ENCODE measurements around the gene VAV3.

The VAV3 gene

DNA sequence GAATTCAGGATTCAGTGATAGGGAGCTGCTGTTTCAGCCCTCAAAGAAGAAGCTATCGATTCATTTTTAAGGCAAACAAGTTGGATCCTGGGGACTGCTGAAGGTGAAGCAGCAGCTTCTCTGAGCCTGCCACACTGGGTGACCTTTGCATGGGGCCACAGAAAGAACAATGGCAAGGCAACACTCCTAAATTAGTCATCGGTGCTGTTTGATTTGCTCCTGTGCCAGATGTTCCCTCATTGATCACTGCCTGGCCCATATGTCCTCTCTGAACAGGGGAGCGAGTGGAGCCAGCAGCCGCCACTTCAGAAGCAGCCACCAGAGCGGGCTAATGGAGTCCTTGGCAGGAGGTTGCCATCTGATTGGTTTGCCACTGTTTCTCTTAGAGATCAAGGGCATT, 432.7 kb downstream of the VAV3 start:
- in situ Hi-C loops (cut with HindIII; ENCODE audit: low pct_ligation_motif_present, low sequenced_read_pairs), result no loop called here
- no peak for DNase-seq
- no peak overlapping the region for H3K27ac ChIP-seq
- H3K4me3 ChIP-seq (ENCODE audit: low read depth, low read length), result no peak overlapping the region
- no peaks in the 10 kb centered on the region for H3K36me3 ChIP-seq (replicated peaks)
- H3K27me3 ChIP-seq (replicated peaks), result no peaks in the 10 kb centered on the region
- TF ChIP-seq, protein P1, sequence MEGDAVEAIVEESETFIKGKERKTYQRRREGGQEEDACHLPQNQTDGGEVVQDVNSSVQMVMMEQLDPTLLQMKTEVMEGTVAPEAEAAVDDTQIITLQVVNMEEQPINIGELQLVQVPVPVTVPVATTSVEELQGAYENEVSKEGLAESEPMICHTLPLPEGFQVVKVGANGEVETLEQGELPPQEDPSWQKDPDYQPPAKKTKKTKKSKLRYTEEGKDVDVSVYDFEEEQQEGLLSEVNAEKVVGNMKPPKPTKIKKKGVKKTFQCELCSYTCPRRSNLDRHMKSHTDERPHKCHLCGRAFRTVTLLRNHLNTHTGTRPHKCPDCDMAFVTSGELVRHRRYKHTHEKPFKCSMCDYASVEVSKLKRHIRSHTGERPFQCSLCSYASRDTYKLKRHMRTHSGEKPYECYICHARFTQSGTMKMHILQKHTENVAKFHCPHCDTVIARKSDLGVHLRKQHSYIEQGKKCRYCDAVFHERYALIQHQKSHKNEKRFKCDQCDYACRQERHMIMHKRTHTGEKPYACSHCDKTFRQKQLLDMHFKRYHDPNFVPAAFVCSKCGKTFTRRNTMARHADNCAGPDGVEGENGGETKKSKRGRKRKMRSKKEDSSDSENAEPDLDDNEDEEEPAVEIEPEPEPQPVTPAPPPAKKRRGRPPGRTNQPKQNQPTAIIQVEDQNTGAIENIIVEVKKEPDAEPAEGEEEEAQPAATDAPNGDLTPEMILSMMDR (IDR thresholded peaks at IDR 0.05; ENCODE audit: low read depth, low read length, missing control alignments), result no peak

DNA sequence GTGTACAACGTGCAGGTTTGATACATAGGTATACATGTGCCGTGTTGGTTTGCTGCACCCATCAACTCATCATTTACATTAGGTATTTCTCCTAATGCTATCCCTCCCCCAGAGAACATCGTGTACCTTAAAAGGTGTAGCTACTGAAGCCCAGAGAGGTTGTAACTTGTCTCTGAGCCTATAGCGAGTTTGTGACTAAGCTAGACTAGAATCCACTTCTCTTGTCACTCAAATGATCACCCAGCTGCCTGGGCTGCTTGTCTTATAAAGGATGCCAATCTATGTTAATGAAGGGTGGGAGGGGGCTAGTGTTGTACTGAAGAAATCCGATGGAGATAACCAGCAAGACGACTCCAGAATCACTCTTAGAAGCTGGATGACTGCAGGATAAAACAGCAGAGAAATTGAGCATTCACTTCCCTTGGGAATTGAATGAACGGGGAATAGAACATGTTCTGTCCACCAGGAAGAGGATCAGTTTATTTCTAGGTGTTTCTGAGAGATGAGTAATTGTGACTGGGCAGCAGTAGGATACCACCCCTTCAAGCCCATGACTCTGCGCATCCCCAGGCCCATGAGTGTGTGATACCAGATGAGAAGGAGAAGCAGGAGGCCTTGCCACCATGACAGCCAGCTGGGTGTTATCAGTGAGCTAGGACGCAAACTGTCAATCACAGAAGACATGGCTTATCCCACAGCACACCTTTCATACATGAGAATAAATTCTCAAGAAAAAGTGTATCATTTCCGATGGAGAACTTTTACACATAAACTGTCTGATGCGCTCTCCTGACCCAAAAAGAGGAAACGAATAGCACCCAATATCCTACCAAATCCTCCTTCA, 433.7 kb downstream of the VAV3 start:
- TF ChIP-seq, protein P1 (IDR thresholded peaks at IDR 0.05; ENCODE audit: low read depth, low read length, missing control alignments), result no peak
- in situ Hi-C loops (cut with HindIII; ENCODE audit: low pct_ligation_motif_present, low sequenced_read_pairs), result no loop called here
- Histone ChIP-seq H3K4me3 (ENCODE audit: low read depth, low read length) (no peak overlapping the region), H3K36me3 (replicated peaks) (no peaks in the 10 kb centered on the region), H3K27me3 (replicated peaks) (no peaks in the 10 kb centered on the region), H3K27ac (no peak overlapping the region)
- no peak for DNase-seq

DNA sequence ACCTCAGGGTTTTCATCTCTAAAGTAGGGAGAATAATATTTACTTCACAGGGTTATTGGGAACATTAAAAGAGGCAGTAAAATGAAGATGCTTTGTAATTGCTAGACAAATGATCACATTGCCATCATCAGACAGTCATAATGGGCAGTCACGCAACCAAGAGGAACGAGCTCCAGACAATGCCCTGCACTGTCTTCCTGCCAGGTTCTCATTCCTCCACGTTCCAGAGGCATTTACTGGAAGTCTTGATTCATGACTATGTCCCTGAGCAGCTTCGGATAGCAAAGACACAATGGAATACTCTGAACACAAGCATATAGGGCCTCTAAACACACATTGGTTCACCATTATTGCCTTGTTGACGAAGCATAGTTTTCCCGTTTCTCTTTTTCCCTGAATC, 434.4 kb downstream of the VAV3 start:
- Histone ChIP-seq H3K27me3 (replicated peaks) (no peaks in the 10 kb centered on the region), H3K27ac (no peak overlapping the region), H3K4me3 (ENCODE audit: low read depth, low read length) (no peak overlapping the region), H3K36me3 (replicated peaks) (no peaks in the 10 kb centered on the region)
- in situ Hi-C loops (cut with HindIII; ENCODE audit: low pct_ligation_motif_present, low sequenced_read_pairs), result no loop called here
- no peak for DNase-seq
- TF ChIP-seq, protein P1 (IDR thresholded peaks at IDR 0.05; ENCODE audit: low read depth, low read length, missing control alignments), result no peak

DNA sequence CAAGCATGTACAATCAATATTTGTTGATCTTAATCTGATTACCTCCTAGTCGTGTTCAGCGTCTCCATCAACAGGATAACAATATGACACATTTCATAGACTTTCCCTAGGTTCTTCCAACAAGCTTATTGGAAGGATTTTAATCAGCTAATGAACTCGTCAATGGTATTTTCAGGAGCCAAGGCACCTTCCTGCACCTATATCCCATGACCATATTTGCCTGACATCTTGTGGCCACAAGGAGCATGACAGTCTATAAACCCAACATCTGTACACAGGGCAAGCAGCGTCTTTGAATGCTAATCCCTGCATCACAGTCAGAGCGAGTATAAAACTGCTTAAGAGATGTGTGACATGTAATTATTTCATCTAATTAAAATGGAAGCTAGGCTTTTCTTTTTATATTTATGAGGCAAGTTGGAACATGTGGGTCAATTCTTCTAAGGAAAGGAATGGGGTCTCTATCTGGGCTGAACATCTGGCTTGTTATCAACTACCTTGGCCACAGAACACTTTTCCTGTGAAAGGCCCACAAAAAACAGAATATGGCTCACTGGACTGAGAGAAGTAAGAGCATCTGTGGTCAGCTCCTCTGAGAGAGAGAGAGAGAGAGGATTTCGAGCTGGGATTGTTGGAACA, 435.4 kb downstream of the VAV3 start:
- TF ChIP-seq, protein P1 (IDR thresholded peaks at IDR 0.05; ENCODE audit: low read depth, low read length, missing control alignments), result peak; percentile 84
- Histone ChIP-seq H3K27me3 (replicated peaks) (no peaks in the 10 kb centered on the region), H3K27ac (no peak overlapping the region), H3K4me3 (ENCODE audit: low read depth, low read length) (no peak overlapping the region), H3K36me3 (replicated peaks) (no peaks in the 10 kb centered on the region)
- DNase-seq, result peak; percentile 30
- in situ Hi-C loops (cut with HindIII; ENCODE audit: low pct_ligation_motif_present, low sequenced_read_pairs), result no loop called here

DNA sequence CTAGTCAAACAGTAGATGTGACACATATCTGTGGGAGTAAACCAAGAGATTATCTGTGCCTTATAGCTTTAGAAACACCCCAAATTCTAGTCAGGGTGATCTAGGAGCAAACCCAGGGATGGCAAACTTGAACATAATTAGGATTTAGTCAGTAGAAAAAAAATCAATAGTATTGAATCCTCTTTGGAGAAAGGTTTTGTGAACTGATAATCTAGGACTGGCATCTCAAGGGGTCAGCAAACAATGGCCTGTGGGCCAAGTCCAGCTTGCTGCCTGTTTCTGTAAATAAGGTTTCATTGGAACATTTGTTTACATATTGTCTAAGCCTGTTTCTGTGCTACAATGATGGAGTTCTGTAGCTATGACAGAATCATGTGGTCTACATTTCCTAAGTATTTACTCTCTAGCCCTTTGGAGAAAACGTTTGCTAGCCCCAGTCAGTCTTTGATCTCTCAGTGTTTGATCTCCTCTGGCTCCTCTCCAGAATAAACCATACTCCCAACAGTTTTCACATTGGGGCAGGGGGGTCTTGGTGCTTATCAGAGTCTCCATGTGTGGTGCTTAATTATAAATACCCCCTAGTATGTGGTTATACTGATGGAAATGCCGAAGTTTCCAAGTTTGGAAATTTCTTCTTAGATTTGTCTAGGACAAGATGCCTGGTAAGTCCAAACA, 438.3 kb downstream of the VAV3 start:
- H3K4me3 ChIP-seq (ENCODE audit: low read depth, low read length), result no peak overlapping the region
- in situ Hi-C loops (cut with HindIII; ENCODE audit: low pct_ligation_motif_present, low sequenced_read_pairs), result no loop called here

More for the DNA sequence above, 438.3 kb downstream of the VAV3 start:
- TF ChIP-seq, protein P1 (IDR thresholded peaks at IDR 0.05; ENCODE audit: low read depth, low read length, missing control alignments), result no peak
- no peak overlapping the region for H3K27ac ChIP-seq
- no peaks in the 10 kb centered on the region for H3K36me3 ChIP-seq (replicated peaks)
- DNase-seq, result no peak
- H3K27me3 ChIP-seq (replicated peaks), result no peaks in the 10 kb centered on the region
